ENCODE data around the gene SRPRA. TPM values are rescaled to one million over a fixed set of nuclear protein-coding genes. Genes with fewer than 3 reads are reported as not detected.
A peak's percentile ranks its signal among the peaks of the same experiment; 100 is the strongest.

SRPRA gene
- total and polyA plus RNA-seq, 2 donors (not counting 1 experiment from before 2014, with no cell fraction given): 115 to 136 TPM

- H3K4me3 Mint-ChIP-seq: no peak overlapping the region
- ChIA-PET POLR2A (no interaction called here), CTCF (interaction anchor here (0.7 to 4.8 kb wide), 4 partner anchors 8 to 172 kb away, joined by 3 to 55 read pairs (median 8); no protein-coding TSS in a partner anchor)
- Histone ChIP-seq H3K4me3 (ENCODE audit: control extremely low read depth in 1 of 5, extremely low read depth in 1 of 5, insufficient read depth in 1 of 5, low read depth in 2 of 5, low read length in 4 of 5) (no peak overlapping the region), H3K27ac (ENCODE audit: low read length in 2 of 2) (no peak overlapping the region), H3K27me3 (replicated peaks in 1 of 4; ENCODE audit: control extremely low read depth in 1 of 4, control insufficient read depth in 3 of 4, insufficient read depth in 4 of 4, low read length in 3 of 4) (no peaks in the 10 kb centered on the region), H3K4me2 (replicated peaks; ENCODE audit: low read depth, low read length, poor library complexity, severe bottlenecking) (no peak overlapping the region), H3K9ac (ENCODE audit: low read length) (no peak overlapping the region), H3K79me2 (ENCODE audit: control insufficient read depth, insufficient read depth, low read length) (peaks cover 57% of the 10 kb centered on the region), H3K4me1 (ENCODE audit: control insufficient read depth in 2 of 2, insufficient read depth in 2 of 2, low read length in 2 of 2) (peaks cover 11 to 38% of the 10 kb centered on the region in 2 donors), H3K9me3 (ENCODE audit: control extremely low read depth in 1 of 3, control insufficient read depth in 2 of 3, insufficient read depth in 1 of 3, low read length in 2 of 3) (no peaks in the 10 kb centered on the region), H2AFZ (ENCODE audit: insufficient read depth, low read depth, low read length, poor library complexity, severe bottlenecking) (no peak overlapping the region), H3K36me3 (replicated peaks in 1 of 2; ENCODE audit: control extremely low read depth in 1 of 2, control insufficient read depth in 1 of 2, extremely low read depth in 1 of 2, insufficient read depth in 2 of 2, low read length in 1 of 2) (peaks cover 2 to 31% of the 10 kb centered on the region in 2 experiments), H4K20me1 (ENCODE audit: control insufficient read depth, insufficient read depth, low read length, poor library complexity, severe bottlenecking) (peaks cover 13% of the 10 kb centered on the region)
- no peak overlapping the region for H3K27ac Mint-ChIP-seq
- 97% methylated on average over 3 of the region's 4 CpGs for WGBS (ENCODE audit: insufficient coverage)
- no peak for DNase-seq
- intact Hi-C loops (cut with micrococcal nuclease): loop anchor here (10.0 kb wide), 1 partner anchor 47 kb away; the partner anchor contains the start of gene ST3GAL4
- TF ChIP-seq CTCF (IDR thresholded peaks at IDR 0.05) (no peak), EZH2 (IDR thresholded peaks at IDR 0.05; ENCODE audit: borderline replicate concordance, insufficient read depth, low read depth, low read length, poor library complexity, severe bottlenecking) (no peak)
- H3K4me1 Mint-ChIP-seq: peaks cover 40% of the 10 kb centered on the region
- H3K27me3 Mint-ChIP-seq: no peaks in the 10 kb centered on the region
- ATAC-seq (ENCODE audit: low read depth): no peak
- H3K9me3 Mint-ChIP-seq (ENCODE audit: insufficient read depth): no peaks in the 10 kb centered on the region
Observed at GRCh38 chr11:126308271-126308671, 39.6 kb upstream of the SRPRA start.

GRCh38 chr11:126307706-126308105, 39.0 kb upstream of the SRPRA start:
- CTCF ChIA-PET: interaction anchor here (0.7 to 2.6 kb wide), 4 partner anchors 9 to 173 kb away, joined by 3 to 12 read pairs (median 4); no protein-coding TSS in a partner anchor
- Histone ChIP-seq H2AFZ (ENCODE audit: insufficient read depth, low read depth, low read length, poor library complexity, severe bottlenecking) (no peak overlapping the region), H3K27me3 (replicated peaks in 1 of 4; ENCODE audit: control extremely low read depth in 1 of 4, control insufficient read depth in 3 of 4, insufficient read depth in 4 of 4, low read length in 3 of 4) (no peaks in the 10 kb centered on the region), H3K4me3 (ENCODE audit: control extremely low read depth in 1 of 5, extremely low read depth in 1 of 5, insufficient read depth in 1 of 5, low read depth in 2 of 5, low read length in 4 of 5) (no peak overlapping the region), H3K4me2 (replicated peaks; ENCODE audit: low read depth, low read length, poor library complexity, severe bottlenecking) (no peak overlapping the region), H3K9ac (ENCODE audit: low read length) (no peak overlapping the region), H4K20me1 (ENCODE audit: control insufficient read depth, insufficient read depth, low read length, poor library complexity, severe bottlenecking) (peaks cover 13% of the 10 kb centered on the region), H3K9me3 (ENCODE audit: control extremely low read depth in 1 of 3, control insufficient read depth in 2 of 3, insufficient read depth in 1 of 3, low read length in 2 of 3) (no peaks in the 10 kb centered on the region), H3K4me1 (ENCODE audit: control insufficient read depth in 2 of 2, insufficient read depth in 2 of 2, low read length in 2 of 2) (peaks cover 11 to 41% of the 10 kb centered on the region in 2 donors), H3K36me3 (replicated peaks in 1 of 2; ENCODE audit: control extremely low read depth in 1 of 2, control insufficient read depth in 1 of 2, extremely low read depth in 1 of 2, insufficient read depth in 2 of 2, low read length in 1 of 2) (peaks cover 2 to 26% of the 10 kb centered on the region in 2 experiments), H3K27ac (ENCODE audit: low read length in 2 of 2) (no peak overlapping the region), H3K79me2 (ENCODE audit: control insufficient read depth, insufficient read depth, low read length) (peaks cover 57% of the 10 kb centered on the region)
- TF ChIP-seq CTCF (IDR thresholded peaks at IDR 0.05) (peak; percentile 17), EZH2 (IDR thresholded peaks at IDR 0.05; ENCODE audit: borderline replicate concordance, insufficient read depth, low read depth, low read length, poor library complexity, severe bottlenecking) (no peak)
- POLR2A ChIA-PET: no interaction called here
- no peaks in the 10 kb centered on the region for H3K27me3 Mint-ChIP-seq
- WGBS (ENCODE audit: insufficient coverage): 31% methylated on average over 2 of the region's 5 CpGs
- intact Hi-C loops (cut with micrococcal nuclease): loop anchor here (10.0 kb wide), 1 partner anchor 47 kb away; the partner anchor contains the start of gene ST3GAL4
- no peak overlapping the region for H3K4me3 Mint-ChIP-seq
- H3K27ac Mint-ChIP-seq: peak overlapping the region; percentile 2
- ATAC-seq (ENCODE audit: low read depth) (no peak), DNase-seq (no peak)
- H3K4me1 Mint-ChIP-seq: peaks cover 44% of the 10 kb centered on the region
- no peaks in the 10 kb centered on the region for H3K9me3 Mint-ChIP-seq (ENCODE audit: insufficient read depth)

All from B cell (primary cell).